ENCODE results near the gene SURF6.

The SURF6 gene

GRCh38 chr9:133367778-133368177, 31.8 kb upstream of the SURF6 start:
- H3K4me3 ChIP-seq (ENCODE audit: low read length in 2 of 2) = peak overlapping the region in 1 of 2 donors; percentile 32
- DNase-seq (ENCODE audit: low spot score) = no peak

GRCh38 chr9:133367221-133367620, 31.2 kb upstream of the SURF6 start:
- Histone ChIP-seq H3K18ac (ENCODE audit: low read length) (no peak overlapping the region), H3K23ac (ENCODE audit: low read depth, low read length, poor library complexity) (no peak overlapping the region), H3K9ac (ENCODE audit: low read depth, low read length, poor library complexity) (no peak overlapping the region), H2BK12ac (ENCODE audit: low read length) (no peak overlapping the region), H3K27ac (replicated peaks; ENCODE audit: low read length) (no peak overlapping the region), H2AFZ (ENCODE audit: low read length) (no peak overlapping the region), H3K4me2 (ENCODE audit: insufficient read depth, low read length, poor library complexity, severe bottlenecking) (no peak overlapping the region), H3K4ac (ENCODE audit: low read length) (no peak overlapping the region), H3K14ac (ENCODE audit: low read length) (no peak overlapping the region), H2BK5ac (ENCODE audit: low read length) (no peak overlapping the region), H3K4me1 (ENCODE audit: control insufficient read depth in 2 of 2, insufficient read depth in 1 of 2, low read depth in 1 of 2, low read length in 2 of 2) (no peaks in the 10 kb centered on the region), H3K4me3 (ENCODE audit: low read length in 2 of 2) (peak overlapping the region in 1 of 2 donors; percentile 4), H2BK120ac (ENCODE audit: low read depth, low read length) (no peak overlapping the region), H4K8ac (ENCODE audit: low read depth, low read length) (no peak overlapping the region), H3K36me3 (replicated peaks in 1 of 2; ENCODE audit: control insufficient read depth in 2 of 2, insufficient read depth in 2 of 2, low read length in 2 of 2) (peaks cover 56 to 96% of the 10 kb centered on the region in 2 donors), H4K91ac (ENCODE audit: low read depth, low read length, poor library complexity) (no peak overlapping the region), H3K27me3 (ENCODE audit: control insufficient read depth in 3 of 3, insufficient read depth in 3 of 3, low read depth in 1 of 3, low read length in 3 of 3) (no peaks in the 10 kb centered on the region), H2AK5ac (ENCODE audit: low read depth, low read length) (no peak overlapping the region), H3K9me3 (replicated peaks in 1 of 2; ENCODE audit: control insufficient read depth in 2 of 2, insufficient read depth in 1 of 2, low read depth in 1 of 2, low read length in 2 of 2) (no peaks in the 10 kb centered on the region), H3K79me1 (ENCODE audit: low read depth, low read length) (peaks cover 35% of the 10 kb centered on the region), H2BK15ac (ENCODE audit: low read length) (no peak overlapping the region)
- WGBS, 2 donors (ENCODE audit: extremely low coverage in 2 of 2, insufficient read length in 2 of 2, insufficient replicate concordance in 1 of 2) = no CpG with 5 or more reads among the region's 22 CpGs
- DNase-seq (ENCODE audit: low spot score) = no peak

More at GRCh38 chr9:133367778-133368177, 31.8 kb upstream of the SURF6 start:
- H3K23ac ChIP-seq (ENCODE audit: low read depth, low read length, poor library complexity) = peak overlapping the region; percentile 40
- no peak overlapping the region for H3K4ac ChIP-seq (ENCODE audit: low read length)
- no peak overlapping the region for H2AFZ ChIP-seq (ENCODE audit: low read length)
- H2BK5ac ChIP-seq (ENCODE audit: low read length) = no peak overlapping the region
- peaks cover 38% of the 10 kb centered on the region for H3K79me1 ChIP-seq (ENCODE audit: low read depth, low read length)
- H3K4me1 ChIP-seq (ENCODE audit: control insufficient read depth in 2 of 2, insufficient read depth in 1 of 2, low read depth in 1 of 2, low read length in 2 of 2) = no peaks in the 10 kb centered on the region
- no peak overlapping the region for H3K4me2 ChIP-seq (ENCODE audit: insufficient read depth, low read length, poor library complexity, severe bottlenecking)
- no peaks in the 10 kb centered on the region for H3K9me3 ChIP-seq (replicated peaks in 1 of 2; ENCODE audit: control insufficient read depth in 2 of 2, insufficient read depth in 1 of 2, low read depth in 1 of 2, low read length in 2 of 2)
- peaks cover 55 to 96% of the 10 kb centered on the region in 2 donors for H3K36me3 ChIP-seq (replicated peaks in 1 of 2; ENCODE audit: control insufficient read depth in 2 of 2, insufficient read depth in 2 of 2, low read length in 2 of 2)
- H2BK12ac ChIP-seq (ENCODE audit: low read length) = no peak overlapping the region
- H2BK15ac ChIP-seq (ENCODE audit: low read length) = no peak overlapping the region
- no peak overlapping the region for H3K14ac ChIP-seq (ENCODE audit: low read length)
- H3K9ac ChIP-seq (ENCODE audit: low read depth, low read length, poor library complexity) = no peak overlapping the region
- no peak overlapping the region for H3K27ac ChIP-seq (replicated peaks; ENCODE audit: low read length)
- no peak overlapping the region for H4K8ac ChIP-seq (ENCODE audit: low read depth, low read length)
- no peak overlapping the region for H3K18ac ChIP-seq (ENCODE audit: low read length)
- no peaks in the 10 kb centered on the region for H3K27me3 ChIP-seq (ENCODE audit: control insufficient read depth in 3 of 3, insufficient read depth in 3 of 3, low read depth in 1 of 3, low read length in 3 of 3)
- H4K91ac ChIP-seq (ENCODE audit: low read depth, low read length, poor library complexity) = no peak overlapping the region
- no peak overlapping the region for H2AK5ac ChIP-seq (ENCODE audit: low read depth, low read length)
- no CpG with 5 or more reads among the region's 10 CpGs for WGBS, 2 donors (ENCODE audit: extremely low coverage in 2 of 2, insufficient read length in 2 of 2, insufficient replicate concordance in 1 of 2)
- no peak overlapping the region for H2BK120ac ChIP-seq (ENCODE audit: low read depth, low read length)

- H3K4ac ChIP-seq (ENCODE audit: low read length) = no peak overlapping the region
- no peak overlapping the region for H4K8ac ChIP-seq (ENCODE audit: low read depth, low read length)
- peaks cover 60 to 96% of the 10 kb centered on the region in 2 donors for H3K36me3 ChIP-seq (replicated peaks in 1 of 2; ENCODE audit: control insufficient read depth in 2 of 2, insufficient read depth in 2 of 2, low read length in 2 of 2)
- no peak overlapping the region for H3K23ac ChIP-seq (ENCODE audit: low read depth, low read length, poor library complexity)
- H4K91ac ChIP-seq (ENCODE audit: low read depth, low read length, poor library complexity) = no peak overlapping the region
- no peak overlapping the region for H3K18ac ChIP-seq (ENCODE audit: low read length)
- DNase-seq (ENCODE audit: low spot score) = no peak
- no peaks in the 10 kb centered on the region for H3K27me3 ChIP-seq (ENCODE audit: control insufficient read depth in 3 of 3, insufficient read depth in 3 of 3, low read depth in 1 of 3, low read length in 3 of 3)
- H3K79me1 ChIP-seq (ENCODE audit: low read depth, low read length) = peaks cover 30% of the 10 kb centered on the region
- no peak overlapping the region for H3K14ac ChIP-seq (ENCODE audit: low read length)
- H2BK12ac ChIP-seq (ENCODE audit: low read length) = no peak overlapping the region
- H3K4me1 ChIP-seq (ENCODE audit: control insufficient read depth in 2 of 2, insufficient read depth in 1 of 2, low read depth in 1 of 2, low read length in 2 of 2) = no peaks in the 10 kb centered on the region
- H2BK5ac ChIP-seq (ENCODE audit: low read length) = no peak overlapping the region
- H2AK5ac ChIP-seq (ENCODE audit: low read depth, low read length) = no peak overlapping the region
- H3K4me3 ChIP-seq (ENCODE audit: low read length in 2 of 2) = no peak overlapping the region
- no peak overlapping the region for H2BK120ac ChIP-seq (ENCODE audit: low read depth, low read length)
- H3K4me2 ChIP-seq (ENCODE audit: insufficient read depth, low read length, poor library complexity, severe bottlenecking) = no peak overlapping the region
- no CpG with 5 or more reads among the region's 11 CpGs for WGBS, 2 donors (ENCODE audit: extremely low coverage in 2 of 2, insufficient read length in 2 of 2, insufficient replicate concordance in 1 of 2)
- H2AFZ ChIP-seq (ENCODE audit: low read length) = no peak overlapping the region
- no peaks in the 10 kb centered on the region for H3K9me3 ChIP-seq (replicated peaks in 1 of 2; ENCODE audit: control insufficient read depth in 2 of 2, insufficient read depth in 1 of 2, low read depth in 1 of 2, low read length in 2 of 2)
- H3K27ac ChIP-seq (replicated peaks; ENCODE audit: low read length) = no peak overlapping the region
- H3K9ac ChIP-seq (ENCODE audit: low read depth, low read length, poor library complexity) = no peak overlapping the region
- no peak overlapping the region for H2BK15ac ChIP-seq (ENCODE audit: low read length)
These were observed 30.4 kb upstream of the SURF6 start for GRCh38 chr9:133366435-133366834.

GRCh38 chr9:133362359-133363044, 26.5 kb upstream of the SURF6 start:
- H3K4me2 ChIP-seq (ENCODE audit: insufficient read depth, low read length, poor library complexity, severe bottlenecking) = no peak overlapping the region
- H3K27ac ChIP-seq (replicated peaks; ENCODE audit: low read length) = no peak overlapping the region
- H4K8ac ChIP-seq (ENCODE audit: low read depth, low read length) = no peak overlapping the region
- H3K9me3 ChIP-seq (replicated peaks in 1 of 2; ENCODE audit: control insufficient read depth in 2 of 2, insufficient read depth in 1 of 2, low read depth in 1 of 2, low read length in 2 of 2) = no peaks in the 10 kb centered on the region
- DNase-seq (ENCODE audit: low spot score) = no peak
- H3K27me3 ChIP-seq (ENCODE audit: control insufficient read depth in 3 of 3, insufficient read depth in 3 of 3, low read depth in 1 of 3, low read length in 3 of 3) = no peaks in the 10 kb centered on the region
- no CpG with 5 or more reads among the region's 15 CpGs for WGBS, 2 donors (ENCODE audit: extremely low coverage in 2 of 2, insufficient read length in 2 of 2, insufficient replicate concordance in 1 of 2)
- H3K36me3 ChIP-seq (replicated peaks in 1 of 2; ENCODE audit: control insufficient read depth in 2 of 2, insufficient read depth in 2 of 2, low read length in 2 of 2) = peaks cover 59 to 98% of the 10 kb centered on the region in 2 donors
- no peak overlapping the region for H2AK5ac ChIP-seq (ENCODE audit: low read depth, low read length)
- no peak overlapping the region for H2BK12ac ChIP-seq (ENCODE audit: low read length)
- no peak overlapping the region for H3K4me3 ChIP-seq (ENCODE audit: low read length in 2 of 2)
- H2BK15ac ChIP-seq (ENCODE audit: low read length) = no peak overlapping the region
- no peak overlapping the region for H4K91ac ChIP-seq (ENCODE audit: low read depth, low read length, poor library complexity)
- no peak overlapping the region for H2BK5ac ChIP-seq (ENCODE audit: low read length)
- no peak overlapping the region for H2AFZ ChIP-seq (ENCODE audit: low read length)
- H3K79me1 ChIP-seq (ENCODE audit: low read depth, low read length) = peaks cover 14% of the 10 kb centered on the region
- H3K18ac ChIP-seq (ENCODE audit: low read length) = no peak overlapping the region
- no peak overlapping the region for H3K9ac ChIP-seq (ENCODE audit: low read depth, low read length, poor library complexity)
- H3K4me1 ChIP-seq (ENCODE audit: control insufficient read depth in 2 of 2, insufficient read depth in 1 of 2, low read depth in 1 of 2, low read length in 2 of 2) = peaks cover 0 to under 1% of the 10 kb centered on the region in 2 donors
- H3K14ac ChIP-seq (ENCODE audit: low read length) = no peak overlapping the region
- H2BK120ac ChIP-seq (ENCODE audit: low read depth, low read length) = no peak overlapping the region
- H3K23ac ChIP-seq (ENCODE audit: low read depth, low read length, poor library complexity) = no peak overlapping the region
- H3K4ac ChIP-seq (ENCODE audit: low read length) = no peak overlapping the region

Data from neuronal stem cell (in vitro differentiated cells).